Liver (tissue), 9 donors: ENCODE data around the gene SPEN. TPM values are rescaled to one million over a fixed set of nuclear protein-coding genes. Genes with fewer than 3 reads are reported as not detected.

Experiments
- DNase-seq: peaks from one replicate; pipeline ENCODE4 v3.0.0-alpha.2; 2017; ENCODE audit warnings: low spot score
- H3K27ac ChIP-seq, 2 donors: one replicate each; pipeline ENCODE4 v1.7.0; 2013; ENCODE audit warnings: inconsistent platforms in 2 of 2, low read length in 2 of 2, control low read depth in 1 of 2, low read depth in 1 of 2, mild to moderate bottlenecking in 1 of 2
- H3K27me3 ChIP-seq, 4 donors: one replicate each; pipeline versions ENCODE4 v1.6.1 to v1.7.0; 2013; ENCODE audit warnings: low read length in 3 of 4, inconsistent platforms in 1 of 4, mild to moderate bottlenecking in 1 of 4, moderate library complexity in 1 of 4; ENCODE audit not compliant: control insufficient read depth in 4 of 4, insufficient read depth in 4 of 4
- H3K36me3 ChIP-seq, 4 donors: one replicate each; pipeline versions ENCODE4 v1.6.1 to v1.7.0; 2013; ENCODE audit warnings: low read length in 3 of 4, mild to moderate bottlenecking in 3 of 4, low read depth in 1 of 4, moderate library complexity in 1 of 4; ENCODE audit not compliant: control insufficient read depth in 4 of 4, insufficient read depth in 3 of 4
- H3K4me1 ChIP-seq, 4 donors: one replicate each; pipeline versions ENCODE4 v1.6.1 to v1.7.0; 2013; ENCODE audit warnings: low read length in 3 of 4, mild to moderate bottlenecking in 3 of 4, moderate library complexity in 1 of 4; ENCODE audit not compliant: control insufficient read depth in 4 of 4, insufficient read depth in 4 of 4
- H3K4me3 ChIP-seq, 3 donors: one replicate each; pipeline versions ENCODE4 v1.6.1 to v1.7.0; 2013; ENCODE audit warnings: low read length in 3 of 3, control low read depth in 1 of 3, low read depth in 1 of 3, mild to moderate bottlenecking in 1 of 3
- H3K9ac ChIP-seq, 2 donors: one replicate each; pipeline ENCODE4 v1.7.0; 2013; ENCODE audit warnings: low read length in 2 of 2, mild to moderate bottlenecking in 2 of 2, moderate library complexity in 2 of 2, control low read depth in 1 of 2, low read depth in 1 of 2
- H3K9me3 ChIP-seq, 4 donors: one replicate each; pipeline versions ENCODE4 v1.6.1 to v1.7.0; 2013; ENCODE audit warnings: low read length in 3 of 4; ENCODE audit not compliant: control insufficient read depth in 4 of 4
- EGR1 ChIP-seq, 2 donors: IDR thresholded peaks; 2 replicates each; pipeline ENCODE4 v1.6.1; 2016 to 2018; ENCODE audit warnings: antibody characterized with exemption in 2 of 2, low read depth in 2 of 2
- FOXA1 ChIP-seq: IDR thresholded peaks from 2 replicates; pipeline ENCODE4 v1.6.1; 2016; ENCODE audit warnings: antibody characterized with exemption
- FOXA2 ChIP-seq: IDR thresholded peaks from 2 replicates; pipeline ENCODE4 v1.6.1; 2016; ENCODE audit warnings: antibody characterized with exemption
- GABPA ChIP-seq, 2 donors: IDR thresholded peaks in 1 of 2; conservative IDR thresholded peaks in 1 of 2; 2 replicates each; pipeline ENCODE4 v1.6.1; 2016; ENCODE audit warnings: antibody characterized with exemption in 2 of 2, mild to moderate bottlenecking in 1 of 2, moderate library complexity in 1 of 2
- HNF4A ChIP-seq, 2 donors: conservative IDR thresholded peaks; 2 replicates each; pipeline ENCODE4 v1.6.1; 2016; ENCODE audit warnings: antibody characterized with exemption in 2 of 2, mild to moderate bottlenecking in 2 of 2
- HNF4G ChIP-seq: IDR thresholded peaks from 2 replicates; pipeline ENCODE4 v1.6.1; 2016; ENCODE audit warnings: antibody characterized with exemption
- JUND ChIP-seq, 2 donors: IDR thresholded peaks; 2 replicates each; pipeline ENCODE4 v1.6.1; 2016; ENCODE audit warnings: antibody characterized with exemption in 2 of 2
- MAX ChIP-seq: IDR thresholded peaks from 2 replicates; pipeline ENCODE4 v1.6.1; 2016; ENCODE audit warnings: antibody characterized with exemption
- NR2F2 ChIP-seq: IDR thresholded peaks from 2 replicates; pipeline ENCODE4 v1.6.1; 2016; ENCODE audit warnings: antibody characterized with exemption
- RAD21 ChIP-seq, 2 donors: IDR thresholded peaks; 2 replicates each; pipeline ENCODE4 v1.6.1; 2016; ENCODE audit warnings: antibody characterized with exemption in 2 of 2, mild to moderate bottlenecking in 2 of 2
- RXRA ChIP-seq, 2 donors: IDR thresholded peaks; 2 replicates each; pipeline ENCODE4 v1.6.1; 2017 to 2018; ENCODE audit warnings: antibody characterized with exemption in 2 of 2, mild to moderate bottlenecking in 1 of 2
- SP1 ChIP-seq: IDR thresholded peaks from 2 replicates; pipeline ENCODE4 v1.6.1; 2018; ENCODE audit warnings: antibody characterized with exemption, mild to moderate bottlenecking
- TAF1 ChIP-seq: conservative IDR thresholded peaks from 2 replicates; pipeline ENCODE4 v1.6.1; 2016; ENCODE audit warnings: antibody characterized with exemption, mild to moderate bottlenecking
- YY1 ChIP-seq: IDR thresholded peaks from 2 replicates; pipeline ENCODE4 v1.6.1; 2016; ENCODE audit warnings: antibody characterized with exemption, mild to moderate bottlenecking
- ZBTB33 ChIP-seq: IDR thresholded peaks from 2 replicates; pipeline ENCODE4 v1.6.1; 2016; ENCODE audit warnings: antibody characterized with exemption
- WGBS: extraction: QIAGEN DNeasy Blood & Tissue Kit; methylation state at CpG from one replicate; pipeline ENCODE4 v1.1.7; 2013; 5-methylcytosine and 5-hydroxymethylcytosine counted together
- polyA plus RNA-seq, 2 donors: library from polyadenylated mRNA; stranded (reverse) in 1 of 2; unstranded in 1 of 2; fragments of 200-250 nt in 1 of 2; fragments of >200 nt in 1 of 2; fragmentation: Nextera tagmentation in 1 of 2; extraction: Ambion mirVana in 1 of 2; gene quantifications; one replicate each; pipeline versions ENCODE4 v1.2.1 to v1.2.3, GENCODE V29; 2013 to 2015
- total RNA-seq, 2 donors: library from RNA; depleted of rRNA; stranded (reverse); fragments of >200 nt; gene quantifications; one replicate each; pipeline ENCODE4 v1.2.3, GENCODE V29; 2014
- TF ChIP-seq, protein P1 (sequence below): IDR thresholded peaks from 2 replicates; pipeline ENCODE4 v1.6.1; 2016; ENCODE audit warnings: antibody characterized with exemption
- TF ChIP-seq, protein P2 (sequence below): fragments of 150-350 bp; IDR thresholded peaks from 2 replicates; pipeline ENCODE4 v1.5.1; 2017; ENCODE audit warnings: improper control_type of control experiment, low read depth, low read length; ENCODE audit not compliant: missing input control
- TF ChIP-seq, protein P3 (sequence below): IDR thresholded peaks from 2 replicates; pipeline ENCODE4 v1.6.1; 2016; ENCODE audit warnings: antibody characterized with exemption, mild to moderate bottlenecking
- donor health status: healthy.
- donor health status: healthy.
- donor health status: healthy.
- donor health status: healthy.
- donor health status: healthy.

SPEN gene
- total and polyA plus RNA-seq, 4 donors, result 7.4 to 29.4 (median 15.2) TPM

DNA sequence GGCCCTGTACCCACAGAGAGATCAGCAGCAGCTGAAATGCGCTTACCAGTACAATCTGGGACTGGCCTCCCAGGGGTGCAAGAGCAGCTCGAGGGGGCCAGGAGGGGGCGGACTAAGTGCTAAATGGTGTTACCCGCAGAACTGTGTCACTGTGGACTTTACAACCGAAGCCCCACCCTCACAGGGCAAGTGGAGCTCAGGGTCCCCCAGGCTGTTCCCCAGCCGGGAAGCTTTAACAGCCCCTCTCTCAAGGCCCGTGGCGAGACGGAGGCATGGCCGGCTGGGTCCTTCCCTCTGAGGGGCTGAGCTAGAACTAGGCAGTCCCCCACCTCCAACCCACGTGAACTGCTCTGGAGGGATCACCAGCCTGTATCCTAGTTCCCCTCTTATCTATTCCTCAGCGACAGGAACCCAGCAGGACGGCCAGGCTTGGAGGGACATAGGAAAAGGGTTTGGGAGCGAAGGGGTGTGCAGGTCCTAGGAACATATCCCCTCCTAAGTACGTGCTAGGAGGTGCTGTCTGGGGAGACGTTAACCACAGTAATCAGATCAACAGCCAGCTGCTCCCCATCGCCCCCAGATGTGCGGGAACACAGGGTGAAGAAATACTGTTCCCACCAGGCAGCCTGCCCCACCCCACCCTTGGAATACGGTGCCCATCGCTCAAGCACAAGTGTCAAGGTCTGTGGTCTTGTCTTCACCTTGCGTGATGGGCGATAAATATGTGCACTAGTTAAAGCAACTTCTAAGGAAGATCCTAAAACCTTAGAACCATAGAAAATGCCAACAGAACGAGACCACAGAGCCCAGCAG lies 104.0 kb downstream of the SPEN start:
- no peak for DNase-seq
- Histone ChIP-seq H3K4me3 (no peak overlapping the region), H3K9ac (no peak overlapping the region), H3K9me3 (no peaks in the 10 kb centered on the region), H3K27ac (no peak overlapping the region), H3K36me3 (peaks cover 0 to 15% (median under 1%) of the 10 kb centered on the region in 4 donors), H3K27me3 (no peaks in the 10 kb centered on the region), H3K4me1 (peaks cover 0 to 4% (median 1%) of the 10 kb centered on the region in 4 donors)
- TF ChIP-seq, protein P1, sequence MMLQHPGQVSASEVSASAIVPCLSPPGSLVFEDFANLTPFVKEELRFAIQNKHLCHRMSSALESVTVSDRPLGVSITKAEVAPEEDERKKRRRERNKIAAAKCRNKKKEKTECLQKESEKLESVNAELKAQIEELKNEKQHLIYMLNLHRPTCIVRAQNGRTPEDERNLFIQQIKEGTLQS, result no peak
- TF ChIP-seq, protein P2, sequence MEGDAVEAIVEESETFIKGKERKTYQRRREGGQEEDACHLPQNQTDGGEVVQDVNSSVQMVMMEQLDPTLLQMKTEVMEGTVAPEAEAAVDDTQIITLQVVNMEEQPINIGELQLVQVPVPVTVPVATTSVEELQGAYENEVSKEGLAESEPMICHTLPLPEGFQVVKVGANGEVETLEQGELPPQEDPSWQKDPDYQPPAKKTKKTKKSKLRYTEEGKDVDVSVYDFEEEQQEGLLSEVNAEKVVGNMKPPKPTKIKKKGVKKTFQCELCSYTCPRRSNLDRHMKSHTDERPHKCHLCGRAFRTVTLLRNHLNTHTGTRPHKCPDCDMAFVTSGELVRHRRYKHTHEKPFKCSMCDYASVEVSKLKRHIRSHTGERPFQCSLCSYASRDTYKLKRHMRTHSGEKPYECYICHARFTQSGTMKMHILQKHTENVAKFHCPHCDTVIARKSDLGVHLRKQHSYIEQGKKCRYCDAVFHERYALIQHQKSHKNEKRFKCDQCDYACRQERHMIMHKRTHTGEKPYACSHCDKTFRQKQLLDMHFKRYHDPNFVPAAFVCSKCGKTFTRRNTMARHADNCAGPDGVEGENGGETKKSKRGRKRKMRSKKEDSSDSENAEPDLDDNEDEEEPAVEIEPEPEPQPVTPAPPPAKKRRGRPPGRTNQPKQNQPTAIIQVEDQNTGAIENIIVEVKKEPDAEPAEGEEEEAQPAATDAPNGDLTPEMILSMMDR, result no peak
- TF ChIP-seq HNF4G, result no peak
- TF ChIP-seq JUND (IDR thresholded peaks at IDR 0.05), result no peak
- TF ChIP-seq FOXA2, result no peak
- TF ChIP-seq, protein P3, sequence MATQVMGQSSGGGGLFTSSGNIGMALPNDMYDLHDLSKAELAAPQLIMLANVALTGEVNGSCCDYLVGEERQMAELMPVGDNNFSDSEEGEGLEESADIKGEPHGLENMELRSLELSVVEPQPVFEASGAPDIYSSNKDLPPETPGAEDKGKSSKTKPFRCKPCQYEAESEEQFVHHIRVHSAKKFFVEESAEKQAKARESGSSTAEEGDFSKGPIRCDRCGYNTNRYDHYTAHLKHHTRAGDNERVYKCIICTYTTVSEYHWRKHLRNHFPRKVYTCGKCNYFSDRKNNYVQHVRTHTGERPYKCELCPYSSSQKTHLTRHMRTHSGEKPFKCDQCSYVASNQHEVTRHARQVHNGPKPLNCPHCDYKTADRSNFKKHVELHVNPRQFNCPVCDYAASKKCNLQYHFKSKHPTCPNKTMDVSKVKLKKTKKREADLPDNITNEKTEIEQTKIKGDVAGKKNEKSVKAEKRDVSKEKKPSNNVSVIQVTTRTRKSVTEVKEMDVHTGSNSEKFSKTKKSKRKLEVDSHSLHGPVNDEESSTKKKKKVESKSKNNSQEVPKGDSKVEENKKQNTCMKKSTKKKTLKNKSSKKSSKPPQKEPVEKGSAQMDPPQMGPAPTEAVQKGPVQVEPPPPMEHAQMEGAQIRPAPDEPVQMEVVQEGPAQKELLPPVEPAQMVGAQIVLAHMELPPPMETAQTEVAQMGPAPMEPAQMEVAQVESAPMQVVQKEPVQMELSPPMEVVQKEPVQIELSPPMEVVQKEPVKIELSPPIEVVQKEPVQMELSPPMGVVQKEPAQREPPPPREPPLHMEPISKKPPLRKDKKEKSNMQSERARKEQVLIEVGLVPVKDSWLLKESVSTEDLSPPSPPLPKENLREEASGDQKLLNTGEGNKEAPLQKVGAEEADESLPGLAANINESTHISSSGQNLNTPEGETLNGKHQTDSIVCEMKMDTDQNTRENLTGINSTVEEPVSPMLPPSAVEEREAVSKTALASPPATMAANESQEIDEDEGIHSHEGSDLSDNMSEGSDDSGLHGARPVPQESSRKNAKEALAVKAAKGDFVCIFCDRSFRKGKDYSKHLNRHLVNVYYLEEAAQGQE, result no peak
- TF ChIP-seq SP1, result no peak
- no peak for TF ChIP-seq RXRA (IDR thresholded peaks at IDR 0.05)
- no peak for TF ChIP-seq ZBTB33
- no peak for TF ChIP-seq RAD21 (IDR thresholded peaks at IDR 0.05)
- no peak for TF ChIP-seq EGR1 (IDR thresholded peaks at IDR 0.05; ENCODE audit: low read depth in 2 of 2)
- TF ChIP-seq FOXA1, result no peak
- TF ChIP-seq TAF1, result no peak
- TF ChIP-seq YY1, result no peak
- TF ChIP-seq MAX, result no peak
- no peak for TF ChIP-seq GABPA (IDR thresholded peaks at IDR 0.05 in 1 of 2, conservative IDR thresholded peaks at IDR 0.05 in 1 of 2)
- no peak for TF ChIP-seq HNF4A (conservative IDR thresholded peaks at IDR 0.05)
- no peak for TF ChIP-seq NR2F2
- WGBS, result 81% methylated on average over 23 of the region's 23 CpGs
